Measurements from ENCODE around the gene MAP1S. TPM values are rescaled to one million over a fixed set of nuclear protein-coding genes. Genes with fewer than 3 reads are reported as not detected.

The MAP1S gene
- total and polyA plus RNA-seq, 2 of the 4 experiments (the other 2 are of a cell fraction), result 6.1 to 48.6 TPM

- WGBS, 2 experiments (ENCODE audit: extremely low coverage in 2 of 2, insufficient read length in 1 of 2), result 89% methylated on average over 5 of the region's 7 CpGs; no CpG with 5 or more reads in 1 of the 2 experiments
- no peak overlapping the region for H4K91ac ChIP-seq (ENCODE audit: insufficient read depth, low read depth, low read length)
- no peak overlapping the region for H3K14ac ChIP-seq (replicated peaks; ENCODE audit: low read depth, low read length)
- no peaks in the 10 kb centered on the region for H3K27me3 ChIP-seq (ENCODE audit: control insufficient read depth, insufficient read depth, low read length)
- no peak for TF ChIP-seq RFX5 (IDR thresholded peaks at IDR 0.05; ENCODE audit: low read depth, low read length)
- TF ChIP-seq RCOR1 (IDR thresholded peaks at IDR 0.05; ENCODE audit: insufficient replicate concordance, low read length), result no peak
- TF ChIP-seq RAD21 (IDR thresholded peaks at IDR 0.05; ENCODE audit: low read length), result no peak
- TF ChIP-seq MAFK (IDR thresholded peaks at IDR 0.05; ENCODE audit: low read depth, low read length), result no peak
- TF ChIP-seq BHLHE40 (IDR thresholded peaks at IDR 0.05; ENCODE audit: low read depth, low read length), result no peak
- no peak for TF ChIP-seq ELK1 (IDR thresholded peaks at IDR 0.05; ENCODE audit: borderline replicate concordance, low read depth, low read length)
- TF ChIP-seq MXI1 (IDR thresholded peaks at IDR 0.05; ENCODE audit: borderline replicate concordance, low read depth, low read length), result no peak
- no peak for TF ChIP-seq POLR2A (IDR thresholded peaks at IDR 0.05; ENCODE audit: low read depth, low read length)
- no peak for TF ChIP-seq FOS (IDR thresholded peaks at IDR 0.05; ENCODE audit: low read depth, low read length)
- no peak for TF ChIP-seq SMC3 (IDR thresholded peaks at IDR 0.05; ENCODE audit: low read depth, low read length)
- TF ChIP-seq USF2 (IDR thresholded peaks at IDR 0.05; ENCODE audit: low read depth, low read length), result no peak
- no peak for TF ChIP-seq MAZ (IDR thresholded peaks at IDR 0.05; ENCODE audit: borderline replicate concordance, low read depth, low read length)
- no peak for TF ChIP-seq CTCF (conservative IDR thresholded peaks at IDR 0.05; ENCODE audit: low read depth, low read length)
- TF ChIP-seq CEBPB (IDR thresholded peaks at IDR 0.05; ENCODE audit: low read depth, low read length), result no peak
- ChIA-PET CTCF (no interaction called here), POLR2A (ENCODE audit: unreplicated experiment) (no interaction called here)
- dilution Hi-C loops (cut with HindIII; ENCODE audit: low sequenced_read_pairs, unreplicated experiment), result no loop called here
- H3K23ac ChIP-seq (ENCODE audit: low read depth, low read length), result no peak overlapping the region
- H3K27ac ChIP-seq (ENCODE audit: insufficient read depth, low read length), result no peak overlapping the region
- no peak overlapping the region for H2BK120ac ChIP-seq (ENCODE audit: low read depth, low read length)
- no peak overlapping the region for H4K5ac ChIP-seq (ENCODE audit: low read depth, low read length)
- peak; percentile 30; the same call in 1 of the 2 replicates for ATAC-seq (ENCODE audit: low read depth)
- no peak overlapping the region for H3K4ac ChIP-seq (ENCODE audit: low read depth, low read length)
- H2BK20ac ChIP-seq (ENCODE audit: low read depth, low read length), result no peak overlapping the region
- no peak overlapping the region for H2BK15ac ChIP-seq (ENCODE audit: low read depth, low read length)
- in situ Hi-C loops (cut with MboI; ENCODE audit: low sequenced_read_pairs), result no loop called here
- H3K36me3 ChIP-seq (ENCODE audit: control insufficient read depth, insufficient read depth, low read length), result peaks cover 27% of the 10 kb centered on the region
- no peaks in the 10 kb centered on the region for H3K9me3 ChIP-seq (ENCODE audit: control insufficient read depth, insufficient read depth, low read length)
- intact Hi-C loops (cut with micrococcal nuclease), result no loop called here
- no peak overlapping the region for H2BK5ac ChIP-seq (ENCODE audit: low read depth, low read length, poor library complexity, severe bottlenecking)
- peaks cover 4% of the 10 kb centered on the region for H3K4me1 ChIP-seq (ENCODE audit: control insufficient read depth, insufficient read depth, low read length)
- peaks cover 20% of the 10 kb centered on the region for H4K20me1 ChIP-seq (ENCODE audit: insufficient read depth, low read length)
- H2AK9ac ChIP-seq (replicated peaks; ENCODE audit: low read depth, low read length, poor library complexity), result no peak overlapping the region
- no peak overlapping the region for H3K56ac ChIP-seq (ENCODE audit: extremely low read depth, insufficient read depth, low read length)
- H3K4me3 ChIP-seq (ENCODE audit: insufficient read depth, low read depth, low read length), result no peak overlapping the region
- H3K79me1 ChIP-seq (ENCODE audit: low read depth in 1 of 2, low read length in 2 of 2), result peaks cover 4 to 19% of the 10 kb centered on the region in 2 experiments; a peak in 2 of 4 replicates
- H3K9ac ChIP-seq (ENCODE audit: low read depth, low read length), result no peak overlapping the region
- H3K18ac ChIP-seq (ENCODE audit: low read depth, low read length), result no peak overlapping the region
- H3K9me1 ChIP-seq (ENCODE audit: insufficient read depth, low read length), result peaks cover 2% of the 10 kb centered on the region; the same call in 1 of the 2 replicates
- H3K4me2 ChIP-seq (ENCODE audit: low read depth, low read length), result no peak overlapping the region
- peak; percentile 37 for DNase-seq
- H2AFZ ChIP-seq (replicated peaks; ENCODE audit: low read length, poor library complexity), result no peak overlapping the region
- no TSS peak for BruUV-seq (replicated peaks)
- no peak overlapping the region for H2AK5ac ChIP-seq (ENCODE audit: low read depth, low read length)
- H4K8ac ChIP-seq (ENCODE audit: low read depth in 2 of 2, low read length in 2 of 2), result no peak overlapping the region
These were observed 18.4 kb downstream of the MAP1S start for GRCh38 chr19:17737690-17738153.
